HG02763 (cell line): ENCODE results near the gene KIAA0040.

Experiments
- ATAC-seq: cut with Tn5 transposase; IDR thresholded peaks from one replicate; pipeline ENCODE4 v1.9.1; 2021; ENCODE audit warnings: mild to moderate bottlenecking, moderate library complexity; ENCODE audit not compliant: unreplicated experiment

The KIAA0040 gene

GRCh38 chr1:175145899-175146528 lies 46.6 kb downstream of the KIAA0040 start:
- no peak for ATAC-seq

GRCh38 chr1:175138579-175138978 lies 54.0 kb downstream of the KIAA0040 start:
- no peak for ATAC-seq

- no peak for ATAC-seq
These were observed 55.2 kb downstream of the KIAA0040 start for GRCh38 chr1:175137369-175137768.

- no peak for ATAC-seq
These were observed 56.3 kb downstream of the KIAA0040 start for GRCh38 chr1:175136246-175136645.

GRCh38 chr1:175134500-175134899 lies 58.1 kb downstream of the KIAA0040 start:
- ATAC-seq, result no peak

GRCh38 chr1:175133673-175134435 lies 58.7 kb downstream of the KIAA0040 start:
- no peak for ATAC-seq

- no peak for ATAC-seq
These were observed 60.1 kb downstream of the KIAA0040 start for GRCh38 chr1:175132436-175132835.

- ATAC-seq, result no peak
These were observed 61.5 kb downstream of the KIAA0040 start for GRCh38 chr1:175131095-175131494.

- no peak for ATAC-seq
These were observed 61.9 kb downstream of the KIAA0040 start for GRCh38 chr1:175130649-175131045.

GRCh38 chr1:175129997-175130648 lies 62.5 kb downstream of the KIAA0040 start:
- no peak for ATAC-seq

- no peak for ATAC-seq
These were observed 63.0 kb downstream of the KIAA0040 start for GRCh38 chr1:175129644-175129996.

- no peak for ATAC-seq
These were observed 63.4 kb downstream of the KIAA0040 start for GRCh38 chr1:175129182-175129581.

- ATAC-seq, result no peak
These were observed 64.1 kb downstream of the KIAA0040 start for GRCh38 chr1:175128523-175128922.

- no peak for ATAC-seq
These were observed 65.0 kb downstream of the KIAA0040 start for GRCh38 chr1:175127565-175127964.

- ATAC-seq, result no peak
These were observed 66.2 kb downstream of the KIAA0040 start for GRCh38 chr1:175126347-175126746.

GRCh38 chr1:175124861-175125260 lies 67.7 kb downstream of the KIAA0040 start:
- no peak for ATAC-seq

- ATAC-seq, result no peak
These were observed 72.1 kb downstream of the KIAA0040 start for GRCh38 chr1:175120511-175120910.

GRCh38 chr1:175118375-175119367 lies 73.9 kb downstream of the KIAA0040 start:
- peak; percentile 46 for ATAC-seq

GRCh38 chr1:175116903-175117302 lies 75.7 kb downstream of the KIAA0040 start:
- ATAC-seq, result no peak

GRCh38 chr1:175116210-175116798 lies 76.3 kb downstream of the KIAA0040 start:
- ATAC-seq, result no peak
